GM12892 (cell line): Measurements from ENCODE around the gene CGGBP1.

Experiments
- POLR2A ChIP-seq: IDR thresholded peaks from 2 replicates; pipeline ENCODE4 v1.6.1; 2011; ENCODE audit warnings: low read depth, low read length, control low read depth
- POLR2AphosphoS5 ChIP-seq: IDR thresholded peaks from 2 replicates; pipeline ENCODE4 v1.6.1; 2011; ENCODE audit warnings: low read depth, low read length, control low read depth
- TAF1 ChIP-seq: IDR thresholded peaks from 2 replicates; pipeline ENCODE4 v1.6.1; 2011; ENCODE audit warnings: low read depth, mild to moderate bottlenecking, control low read depth, low read length, borderline replicate concordance

DNA sequence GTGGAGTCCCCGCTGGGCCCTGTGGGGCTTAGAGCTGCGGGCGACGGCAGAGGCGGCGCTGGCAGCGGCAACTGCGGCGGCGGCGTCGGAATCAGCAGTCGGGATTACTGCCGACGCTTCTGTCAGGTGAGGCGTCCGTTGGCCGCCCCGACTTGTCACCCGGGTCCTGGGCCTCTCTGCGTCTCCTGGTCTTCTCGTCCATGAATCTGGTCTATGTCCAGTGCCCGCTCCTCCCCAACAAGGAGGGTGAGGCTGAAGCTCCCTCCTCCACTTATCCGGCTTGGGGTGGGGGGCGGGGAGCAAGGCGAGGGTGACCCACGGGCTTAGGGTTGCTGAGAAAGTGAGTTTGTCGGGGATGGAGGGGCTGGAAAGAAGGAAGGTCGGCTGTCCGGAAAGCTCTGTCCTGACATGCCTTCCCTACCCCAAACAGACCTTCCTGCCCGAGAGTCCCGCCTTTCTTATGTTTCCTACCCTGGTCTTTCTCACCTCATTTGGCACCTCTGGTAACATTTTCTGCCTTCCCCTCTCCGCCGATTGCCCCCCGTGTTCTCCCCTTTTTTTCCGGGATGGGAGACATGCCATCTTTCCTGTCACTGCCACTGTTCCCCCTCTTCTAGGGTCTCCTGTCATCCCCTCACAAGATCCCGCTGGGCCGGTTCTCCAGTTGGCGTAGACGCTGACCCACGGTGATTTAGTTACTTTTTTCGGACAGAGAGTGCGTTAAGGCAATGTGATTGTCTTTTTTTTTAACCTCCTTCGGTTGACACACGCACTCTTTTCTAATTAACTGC lies 770 bp upstream of the CGGBP1 start:
- TF ChIP-seq POLR2A, result no peak
- TF ChIP-seq POLR2AphosphoS5, result no peak
- TF ChIP-seq TAF1, result no peak
